GM19035 (cell line): Measurements from ENCODE around the gene COL6A2.
"Not testable (repeated sequence)": the region's sequence is repeated elsewhere in the genome, so short reads cannot be mapped to it uniquely, and the experiment has no call there.

Experiments used
- ATAC-seq: cut with Tn5 transposase; IDR thresholded peaks from one replicate; pipeline ENCODE4 v1.9.1; 2021; ENCODE audit not compliant: unreplicated experiment

Gene COL6A2

DNA sequence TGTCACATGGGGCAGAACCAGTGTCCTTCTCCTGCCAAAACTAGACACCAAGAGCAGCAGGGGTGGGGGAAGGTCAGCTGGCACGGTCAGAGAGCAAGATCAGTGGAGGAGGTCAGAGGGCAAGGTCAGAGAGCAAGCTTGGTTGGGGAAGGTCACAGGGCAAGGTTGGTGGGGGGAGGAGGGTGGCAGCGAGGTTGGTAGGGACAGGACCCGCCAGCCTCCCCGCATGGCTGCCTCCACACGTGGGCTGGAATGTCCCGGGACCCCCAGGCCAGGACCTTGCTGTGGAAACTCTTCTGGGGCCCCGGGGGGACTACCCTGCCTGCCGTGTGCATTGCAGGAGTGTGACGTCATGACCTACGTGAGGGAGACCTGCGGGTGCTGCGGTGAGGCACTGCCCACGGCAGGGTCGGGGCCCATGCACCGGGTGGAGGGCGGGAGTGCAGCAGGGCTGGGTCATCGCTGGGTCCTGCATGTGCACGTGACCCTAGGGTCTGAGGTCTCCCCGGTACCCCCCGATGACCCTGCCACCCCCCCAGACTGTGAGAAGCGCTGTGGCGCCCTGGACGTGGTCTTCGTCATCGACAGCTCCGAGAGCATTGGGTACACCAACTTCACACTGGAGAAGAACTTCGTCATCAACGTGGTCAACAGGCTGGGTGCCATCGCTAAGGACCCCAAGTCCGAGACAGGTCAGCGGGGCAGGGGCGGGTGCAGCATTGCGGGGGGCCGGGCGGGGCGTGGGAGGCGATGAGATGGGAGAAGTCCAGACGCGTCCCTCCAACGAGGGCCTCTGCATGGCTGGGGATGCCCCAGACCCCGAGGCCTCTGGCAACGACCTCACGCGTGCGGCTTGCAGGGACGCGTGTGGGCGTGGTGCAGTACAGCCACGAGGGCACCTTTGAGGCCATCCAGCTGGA lies 27.3 kb downstream of the COL6A2 start:
- ATAC-seq, result no peak

DNA sequence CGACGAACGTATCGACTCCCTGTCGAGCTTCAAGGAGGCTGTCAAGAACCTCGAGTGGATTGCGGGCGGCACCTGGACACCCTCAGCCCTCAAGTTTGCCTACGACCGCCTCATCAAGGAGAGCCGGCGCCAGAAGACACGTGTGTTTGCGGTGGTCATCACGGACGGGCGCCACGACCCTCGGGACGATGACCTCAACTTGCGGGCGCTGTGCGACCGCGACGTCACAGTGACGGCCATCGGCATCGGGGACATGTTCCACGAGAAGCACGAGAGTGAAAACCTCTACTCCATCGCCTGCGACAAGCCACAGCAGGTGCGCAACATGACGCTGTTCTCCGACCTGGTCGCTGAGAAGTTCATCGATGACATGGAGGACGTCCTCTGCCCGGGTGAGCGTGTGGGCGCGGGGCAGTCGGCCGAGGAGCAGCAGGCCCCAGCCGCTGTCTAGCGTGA lies 28.0 kb downstream of the COL6A2 start:
- no peak for ATAC-seq

DNA sequence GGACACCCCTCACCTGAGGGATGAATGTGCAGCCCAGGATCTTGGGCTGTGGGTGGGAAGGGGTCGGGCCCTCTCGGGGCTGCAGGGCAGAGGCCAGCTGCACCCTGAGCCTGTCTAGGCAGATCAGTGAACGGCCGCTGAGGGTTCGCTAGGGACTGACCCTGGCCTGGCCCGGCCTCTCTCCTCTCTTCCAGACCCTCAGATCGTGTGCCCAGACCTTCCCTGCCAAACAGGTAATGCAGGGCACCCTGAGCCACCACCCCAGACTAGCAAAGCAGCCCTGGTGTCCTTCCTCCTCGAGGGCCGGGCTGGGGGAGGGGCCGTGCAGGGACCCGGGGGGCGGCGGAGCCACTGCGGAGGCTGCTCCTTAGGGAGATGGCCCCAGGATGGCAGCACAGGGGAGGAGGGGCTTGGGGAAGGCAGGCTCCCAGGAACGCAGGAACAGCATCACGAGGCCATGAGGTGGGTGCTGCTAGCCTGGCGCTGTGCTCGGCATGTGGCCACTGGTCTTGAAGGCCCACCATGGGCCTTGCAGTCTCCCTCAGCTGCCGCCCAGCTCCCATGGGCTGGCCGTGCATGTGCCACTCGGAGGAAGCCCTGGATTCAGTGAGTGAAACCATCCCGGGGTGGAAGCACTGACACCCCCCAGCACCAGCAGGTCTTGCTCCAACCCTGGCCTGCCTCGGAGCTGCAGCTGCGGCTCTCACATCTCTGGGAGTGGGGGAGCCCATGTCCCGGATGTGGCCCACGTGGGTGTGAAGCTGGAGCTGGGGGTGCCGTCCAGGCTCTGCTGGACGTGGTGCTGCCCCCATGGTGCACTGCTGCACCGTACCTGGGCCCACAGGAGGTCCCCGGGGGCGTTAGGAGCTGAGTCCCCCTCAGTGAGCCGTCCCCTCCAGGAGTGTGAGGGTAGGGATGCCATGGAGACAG lies 28.7 kb downstream of the COL6A2 start:
- ATAC-seq, result no peak

DNA sequence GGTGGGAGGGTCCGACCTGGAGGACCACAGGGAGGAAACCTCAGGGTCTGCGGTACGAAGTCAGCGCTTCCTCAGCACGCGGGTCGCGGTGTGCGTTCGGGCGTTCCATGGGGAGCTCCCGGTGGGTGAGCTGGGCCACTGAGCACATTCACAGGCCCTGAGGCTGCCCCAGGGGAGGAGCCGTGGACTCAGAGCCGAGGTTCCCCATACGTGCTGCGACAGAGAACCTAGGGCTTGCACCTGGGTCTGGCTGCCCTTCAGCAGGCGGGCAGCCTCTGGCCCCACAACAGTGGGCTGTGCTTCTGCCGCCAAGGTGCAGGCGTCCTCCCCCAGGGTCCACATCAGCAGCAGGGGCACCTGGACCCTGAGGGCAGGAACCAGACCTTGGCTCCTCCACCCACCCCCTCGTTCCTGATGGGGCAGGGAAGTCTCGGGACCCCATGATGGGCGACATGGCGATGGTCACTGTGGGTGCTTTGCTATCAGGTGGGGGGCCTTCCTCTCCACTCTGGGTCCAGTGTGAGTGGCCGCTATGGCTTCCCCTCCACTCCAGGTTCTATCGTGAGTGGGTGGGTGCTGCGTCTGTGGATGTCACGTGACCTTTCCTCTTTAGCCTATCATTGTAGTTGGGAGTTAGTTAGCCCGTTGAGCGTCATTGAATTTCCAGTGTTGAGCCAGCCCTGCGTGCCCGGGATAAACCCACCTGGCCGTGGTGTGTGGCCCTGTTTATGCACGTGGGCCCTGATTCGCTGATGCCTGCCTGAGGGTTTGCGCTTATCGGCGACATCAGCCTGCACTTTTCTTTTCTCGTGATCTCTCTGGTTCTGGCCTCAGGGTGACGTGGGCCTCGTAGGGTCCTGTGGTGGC lies 29.6 kb downstream of the COL6A2 start:
- ATAC-seq, result no peak

DNA sequence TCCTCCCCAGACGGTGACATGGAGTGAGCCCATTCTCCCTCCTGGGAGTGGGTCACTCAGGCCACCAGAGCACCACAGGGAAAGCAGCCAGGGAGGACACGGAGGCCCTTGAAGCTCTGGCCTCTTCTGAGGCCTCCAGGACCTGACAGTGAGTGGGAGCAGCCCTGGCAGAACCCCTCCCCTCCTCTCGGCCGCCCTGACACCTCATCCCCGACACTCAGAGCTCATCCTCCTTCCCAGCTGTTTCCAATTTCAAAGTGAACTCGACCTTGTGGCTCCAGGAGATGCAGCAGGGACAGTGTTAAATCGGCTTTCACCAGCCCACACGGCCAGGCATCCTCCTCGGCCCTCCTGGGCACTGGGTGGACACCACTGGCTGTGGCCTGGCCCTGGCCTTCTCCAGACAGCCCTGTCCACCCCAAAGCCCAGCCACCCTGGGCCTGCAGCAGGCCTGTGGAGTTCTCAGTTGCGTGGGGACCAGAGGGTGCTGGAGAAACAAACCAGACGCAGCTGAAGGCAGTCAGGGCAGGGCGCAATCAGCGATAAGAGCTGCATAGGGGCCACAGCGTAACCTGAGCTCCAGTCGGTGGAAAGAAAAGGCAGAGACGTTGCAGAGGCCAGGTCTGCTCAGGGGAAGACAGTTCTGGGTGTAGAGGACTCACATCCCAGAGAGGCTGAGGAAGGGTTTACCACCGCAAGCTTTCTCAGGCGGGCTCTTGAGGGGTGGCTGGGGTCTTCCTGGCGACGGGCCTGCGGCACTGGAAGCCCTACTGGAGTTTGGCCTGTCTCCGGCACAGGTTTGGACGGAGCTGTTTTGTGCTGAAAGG lies 30.4 kb downstream of the COL6A2 start:
- no peak for ATAC-seq

DNA sequence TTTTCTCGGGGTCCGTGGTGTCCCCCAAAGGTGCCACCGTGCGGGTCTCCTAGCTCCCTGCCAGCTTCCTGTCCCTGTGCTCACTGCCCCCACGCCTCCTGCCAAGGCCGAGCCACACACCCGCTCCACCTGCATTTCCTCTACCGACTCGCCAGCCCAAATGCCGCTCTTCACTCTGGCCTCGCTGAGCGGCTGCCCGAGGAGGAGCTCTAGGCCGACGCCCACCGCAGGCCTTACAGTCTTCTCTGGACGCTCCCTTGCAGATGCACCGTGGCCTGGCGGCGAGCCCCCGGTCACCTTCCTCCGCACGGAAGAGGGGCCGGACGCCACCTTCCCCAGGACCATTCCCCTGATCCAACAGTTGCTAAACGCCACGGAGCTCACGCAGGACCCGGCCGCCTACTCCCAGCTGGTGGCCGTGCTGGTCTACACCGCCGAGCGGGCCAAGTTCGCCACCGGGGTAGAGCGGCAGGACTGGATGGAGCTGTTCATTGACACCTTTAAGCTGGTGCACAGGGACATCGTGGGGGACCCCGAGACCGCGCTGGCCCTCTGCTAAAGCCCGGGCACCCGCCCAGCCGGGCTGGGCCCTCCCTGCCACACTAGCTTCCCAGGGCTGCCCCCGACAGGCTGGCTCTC lies 31.1 kb downstream of the COL6A2 start:
- no peak for ATAC-seq

DNA sequence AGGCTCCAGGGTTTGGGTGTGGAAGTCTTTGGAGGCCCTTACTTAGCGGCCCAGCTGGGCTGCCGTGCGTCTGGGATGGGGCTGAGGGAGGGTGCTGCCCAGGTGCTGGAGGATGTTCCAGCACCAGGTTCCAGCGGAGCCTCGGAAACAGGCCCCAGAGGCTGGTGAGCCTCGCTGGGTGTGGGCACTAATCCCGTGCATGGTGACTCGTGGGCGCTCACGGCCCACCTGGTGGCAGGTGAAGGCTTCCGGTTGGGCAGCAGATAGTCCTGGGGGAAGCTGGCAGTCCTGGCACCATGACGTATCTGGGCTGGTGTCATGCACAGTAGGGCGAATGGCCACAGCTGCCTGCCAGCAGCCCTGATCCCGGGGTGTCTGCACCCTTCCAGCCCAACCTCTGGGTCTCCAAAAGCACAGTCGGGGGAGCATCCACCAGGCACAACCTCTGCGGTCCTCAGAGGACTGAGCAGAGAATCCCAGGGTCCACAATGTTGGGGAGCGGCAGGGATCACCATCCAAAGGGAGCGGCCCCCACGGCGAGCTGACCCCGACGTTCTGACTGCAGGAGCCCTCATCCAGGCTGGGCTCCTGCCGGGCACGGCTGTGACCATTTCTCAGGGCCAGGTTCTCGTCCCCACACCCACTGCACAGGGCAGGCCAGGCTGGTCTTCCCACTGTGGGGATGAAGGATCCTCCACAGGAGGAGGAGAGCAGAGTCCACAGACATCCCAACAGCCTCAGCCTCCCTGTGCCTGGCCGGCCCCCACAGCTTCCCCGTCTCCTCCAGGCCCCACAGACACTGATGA lies 32.1 kb downstream of the COL6A2 start:
- ATAC-seq, result no peak

DNA sequence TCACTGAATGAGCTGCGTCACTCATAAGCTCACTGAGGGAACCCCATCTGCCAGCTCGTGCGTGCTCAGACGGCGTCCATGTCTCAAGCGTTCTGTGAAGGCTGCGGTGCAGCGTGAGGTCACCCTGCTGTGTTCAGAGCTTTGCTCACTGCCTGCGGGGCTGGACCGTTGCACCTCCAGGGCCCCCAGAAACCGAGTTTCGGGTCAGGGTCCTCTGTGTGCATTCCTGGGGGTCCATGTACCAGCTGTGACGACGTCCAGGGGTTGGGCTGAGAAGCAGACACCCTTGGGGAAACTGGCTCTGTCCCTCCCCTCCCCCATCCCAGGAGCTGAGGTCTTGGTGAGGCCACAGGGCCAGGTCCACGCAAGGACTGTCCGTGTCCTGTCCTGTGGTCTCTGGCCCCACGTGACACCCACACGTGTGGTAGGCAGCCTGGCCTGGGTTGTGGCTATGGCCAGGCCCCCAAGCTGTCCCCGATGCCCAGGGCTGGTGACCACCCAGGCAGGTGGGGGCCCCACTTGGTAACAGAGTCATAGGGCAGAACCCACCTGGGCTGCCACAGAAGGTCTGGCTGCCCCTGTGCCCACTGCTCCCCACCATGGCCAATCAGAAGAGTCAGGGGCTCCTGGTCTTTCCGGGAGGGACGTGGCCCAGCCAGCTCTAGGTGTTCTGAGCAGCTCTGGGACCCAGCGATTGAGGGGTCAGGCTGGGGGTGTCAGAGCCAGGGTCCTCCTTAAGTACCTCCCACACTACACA lies 33.1 kb downstream of the COL6A2 start:
- ATAC-seq, result no peak

DNA sequence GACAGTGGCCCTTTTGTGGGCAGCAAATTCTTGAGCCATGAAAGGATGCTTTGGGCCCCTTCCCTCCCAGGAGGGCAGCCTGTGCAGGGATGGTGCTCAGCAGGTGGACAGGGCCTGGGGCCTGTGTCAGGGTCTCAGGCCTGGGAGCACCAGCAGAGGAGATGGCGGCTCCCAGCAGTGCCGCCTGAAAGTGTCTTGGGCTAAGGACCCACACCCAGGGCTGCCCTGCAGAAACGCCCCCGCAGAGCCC lies 33.6 kb downstream of the COL6A2 start:
- no peak for ATAC-seq

DNA sequence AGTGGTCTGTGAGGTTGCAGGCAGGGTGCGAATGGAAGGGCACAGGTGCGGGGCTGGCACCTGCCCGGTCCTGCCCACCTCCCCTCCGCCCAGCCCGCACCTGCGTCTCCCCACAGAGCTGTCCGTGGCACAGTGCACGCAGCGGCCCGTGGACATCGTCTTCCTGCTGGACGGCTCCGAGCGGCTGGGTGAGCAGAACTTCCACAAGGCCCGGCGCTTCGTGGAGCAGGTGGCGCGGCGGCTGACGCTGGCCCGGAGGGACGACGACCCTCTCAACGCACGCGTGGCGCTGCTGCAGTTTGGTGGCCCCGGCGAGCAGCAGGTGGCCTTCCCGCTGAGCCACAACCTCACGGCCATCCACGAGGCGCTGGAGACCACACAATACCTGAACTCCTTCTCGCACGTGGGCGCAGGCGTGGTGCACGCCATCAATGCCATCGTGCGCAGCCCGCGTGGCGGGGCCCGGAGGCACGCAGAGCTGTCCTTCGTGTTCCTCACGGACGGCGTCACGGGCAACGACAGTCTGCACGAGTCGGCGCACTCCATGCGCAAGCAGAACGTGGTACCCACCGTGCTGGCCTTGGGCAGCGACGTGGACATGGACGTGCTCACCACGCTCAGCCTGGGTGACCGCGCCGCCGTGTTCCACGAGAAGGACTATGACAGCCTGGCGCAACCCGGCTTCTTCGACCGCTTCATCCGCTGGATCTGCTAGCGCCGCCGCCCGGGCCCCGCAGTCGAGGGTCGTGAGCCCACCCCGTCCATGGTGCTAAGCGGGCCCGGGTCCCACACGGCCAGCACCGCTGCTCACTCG lies 34.1 kb downstream of the COL6A2 start:
- ATAC-seq, result no peak

DNA sequence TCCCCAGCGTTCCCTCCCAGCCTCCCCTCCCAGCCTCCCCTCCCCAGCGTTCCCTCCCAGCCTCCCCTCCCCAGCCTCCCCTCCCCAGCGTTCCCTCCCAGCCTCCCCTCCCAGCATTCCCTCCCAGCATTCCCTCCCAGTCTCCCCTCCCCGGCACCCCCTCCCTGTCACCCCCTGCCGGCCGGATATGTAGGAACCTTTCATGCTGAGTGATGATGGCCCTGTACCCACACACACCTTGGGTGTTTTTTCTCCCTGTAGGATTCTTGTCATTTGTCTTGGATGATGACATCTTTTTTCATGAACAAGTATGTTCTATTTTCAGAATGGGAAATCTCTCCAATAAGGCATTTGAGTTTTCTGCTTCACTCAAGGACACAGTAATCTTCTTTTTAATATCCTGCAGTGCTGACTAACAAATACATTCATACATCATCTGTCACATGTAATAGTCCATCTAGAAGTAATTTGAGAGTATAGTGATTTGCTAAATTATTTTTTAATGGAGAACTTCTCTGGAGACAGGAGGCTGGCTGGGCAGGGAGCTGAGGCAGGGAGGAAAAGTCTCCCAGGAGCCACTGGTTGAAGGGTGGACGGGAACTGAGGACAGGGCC lies 38.0 kb downstream of the COL6A2 start:
- no peak for ATAC-seq

DNA sequence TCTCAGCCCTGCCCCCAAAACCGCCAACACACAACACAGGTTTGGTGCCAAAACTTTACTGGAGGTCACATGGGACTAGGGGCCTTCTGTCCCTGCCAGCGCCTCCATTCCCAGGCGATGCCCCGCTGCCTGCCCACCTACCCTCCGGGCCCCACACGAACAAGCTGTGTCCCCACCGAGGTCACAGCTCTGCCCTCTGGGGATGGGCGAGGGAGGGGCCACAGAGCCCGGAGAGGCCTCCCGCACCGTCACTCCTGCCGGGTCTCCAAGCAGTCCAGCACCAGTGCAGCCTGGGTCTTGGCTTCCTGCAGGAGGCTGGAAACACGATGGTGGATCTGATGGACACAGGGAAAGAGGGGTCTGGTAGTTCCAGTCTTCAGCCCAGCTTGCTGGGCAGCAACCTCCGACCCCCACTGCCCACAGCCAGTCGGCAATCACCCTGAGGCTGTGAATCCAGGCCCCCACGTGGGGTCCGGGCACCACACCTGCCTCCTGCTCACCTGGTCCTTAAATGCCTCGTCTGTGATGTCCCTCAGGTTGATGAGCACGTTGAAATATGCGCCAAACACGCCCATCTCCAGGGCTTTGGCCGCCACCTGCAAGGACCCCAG lies 38.9 kb downstream of the COL6A2 start:
- no peak for ATAC-seq

DNA sequence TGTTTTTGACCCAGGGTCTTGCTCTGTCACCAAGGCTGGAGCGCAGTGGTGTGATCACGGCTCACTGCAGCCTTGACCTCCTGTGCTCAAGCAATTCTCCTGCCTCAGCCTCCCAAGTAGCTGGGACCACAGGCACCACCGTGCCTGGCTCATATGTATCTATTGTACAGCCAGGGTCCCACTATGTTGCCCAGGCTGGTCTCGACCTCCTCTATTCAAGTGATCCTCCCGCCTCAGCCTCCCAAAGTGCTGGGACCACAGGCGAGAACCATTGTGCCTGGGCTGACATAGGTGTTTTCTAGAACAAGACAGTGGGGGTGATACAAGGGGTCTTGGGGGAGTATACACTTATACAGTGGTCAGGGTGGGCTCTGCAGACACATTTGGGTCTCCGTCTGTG lies 40.0 kb downstream of the COL6A2 start:
- no peak for ATAC-seq

DNA sequence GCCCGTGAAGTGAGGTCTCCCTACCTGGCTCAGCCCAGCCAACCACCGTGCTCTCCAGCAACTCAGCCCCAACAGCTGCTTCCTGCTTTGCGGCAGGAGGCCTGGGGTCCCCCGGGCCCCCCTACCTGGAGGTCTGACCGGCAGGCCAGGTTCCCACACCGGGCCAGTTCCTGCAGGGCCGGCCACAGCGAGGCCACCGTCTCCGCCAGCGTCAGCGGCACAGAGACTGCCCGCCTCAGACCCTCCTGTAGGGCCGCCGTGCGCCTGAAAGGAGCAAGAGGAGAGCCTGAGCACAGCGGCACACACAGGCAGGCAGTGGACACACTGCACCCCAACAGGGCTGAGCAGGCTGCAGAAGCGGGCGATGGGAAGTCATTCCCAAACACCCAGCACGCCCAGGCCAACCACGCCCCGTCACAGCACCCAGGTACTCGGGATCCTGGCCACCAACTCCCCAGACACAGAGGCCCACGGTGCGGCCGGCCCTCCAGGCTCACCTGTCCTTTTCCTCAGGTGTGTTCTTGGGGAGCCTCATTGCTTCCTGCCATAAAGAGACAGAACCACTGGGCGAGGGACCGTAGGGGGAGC lies 40.6 kb downstream of the COL6A2 start:
- no peak for ATAC-seq

DNA sequence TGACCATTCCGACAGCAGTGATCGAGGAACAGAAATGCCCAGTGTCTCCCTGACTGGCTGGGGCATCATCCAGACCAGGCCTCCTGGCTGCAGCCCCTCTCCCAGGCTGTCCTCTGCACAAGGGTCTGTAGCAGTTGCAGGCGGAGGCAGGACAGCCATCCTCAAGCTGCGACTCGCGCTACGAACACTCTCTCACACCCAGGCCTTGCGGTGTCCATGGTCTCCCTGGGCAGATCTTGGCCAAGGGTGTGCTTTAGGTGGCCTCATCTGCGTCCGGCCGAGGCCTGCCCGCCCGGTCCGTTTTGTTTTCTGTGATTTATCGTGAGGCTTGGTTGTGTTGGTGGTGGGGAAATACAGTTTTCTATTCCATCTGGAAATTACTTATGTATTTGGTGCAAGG lies 41.8 kb downstream of the COL6A2 start:
- no peak for ATAC-seq

DNA sequence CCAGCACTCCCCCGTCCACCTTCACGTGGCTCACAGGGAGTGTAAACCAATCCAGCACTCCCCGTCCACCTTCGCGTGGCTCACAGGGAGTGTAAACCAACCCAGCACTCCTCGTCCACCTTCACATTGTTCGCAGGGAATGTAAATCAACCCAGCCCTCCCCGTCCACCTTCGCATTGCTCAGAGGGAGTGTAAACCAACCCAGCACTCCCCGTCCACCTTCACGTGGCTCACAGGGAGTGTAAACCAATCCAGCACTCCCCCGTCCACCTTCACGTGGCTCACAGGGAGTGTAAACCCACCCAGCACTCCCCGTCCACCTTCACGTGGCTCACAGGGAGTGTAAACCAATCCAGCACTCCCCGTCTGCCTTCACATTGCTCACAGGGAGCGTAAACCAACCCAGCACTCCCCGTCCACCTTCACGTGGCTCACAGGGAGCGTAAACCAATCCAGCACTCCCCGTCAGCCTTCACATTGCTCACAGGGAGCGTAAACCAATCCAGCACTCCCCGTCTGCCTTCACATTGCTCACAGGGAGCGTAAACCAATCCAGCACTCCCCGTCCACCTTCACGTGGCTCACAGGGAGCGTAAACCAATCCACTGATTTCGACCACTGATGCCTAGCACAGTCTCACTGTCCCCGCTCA lies 42.6 kb downstream of the COL6A2 start:
- ATAC-seq, result not testable (repeated sequence)
